Psoas muscle (tissue), 8 donors: Measurements from ENCODE around the gene RALA. TPM values are rescaled to one million over a fixed set of nuclear protein-coding genes. Genes with fewer than 3 reads are reported as not detected.

ENCODE experiments used
- ATAC-seq, 4 donors: fragments of 200-7000 bp; cut with Tn5 transposase; one replicate each; pipeline ENCODE4 v1.9.1; 2020; ENCODE audit warnings: moderate library complexity in 3 of 4, mild to moderate bottlenecking in 2 of 4
- DNase-seq, 2 donors: peaks; one replicate each; pipeline ENCODE4 v3.0.0-alpha.2; 2020
- H3K27ac ChIP-seq: fragments of 200-600 bp; one replicate; pipeline ENCODE4 v1.8.0; 2022
- H3K27me3 ChIP-seq, 3 donors: fragments of 200-600 bp in 1 of 3; one replicate each; pipeline versions ENCODE4 v1.6.1 to v1.8.0; 2013 to 2022; ENCODE audit warnings: low read length in 2 of 3, mild to moderate bottlenecking in 2 of 3, moderate library complexity in 1 of 3; ENCODE audit not compliant: insufficient read depth in 3 of 3
- H3K36me3 ChIP-seq, 2 donors: fragments of 200-600 bp in 1 of 2; one replicate each; pipeline versions ENCODE4 v1.6.1 to v1.8.0; 2013 to 2022; ENCODE audit warnings: low read depth in 1 of 2, mild to moderate bottlenecking in 1 of 2, moderate library complexity in 1 of 2; ENCODE audit not compliant: insufficient read depth in 1 of 2
- H3K4me1 ChIP-seq: fragments of 200-600 bp; one replicate; pipeline ENCODE4 v1.8.0; 2022
- H3K4me3 ChIP-seq: fragments of 200-600 bp; one replicate; pipeline ENCODE4 v1.8.0; 2022; ENCODE audit warnings: mild to moderate bottlenecking
- H3K9me3 ChIP-seq: fragments of 200-600 bp; one replicate; pipeline ENCODE4 v1.8.0; 2022
- CTCF ChIP-seq: fragments of 200-600 bp; IDR thresholded peaks from one replicate; pipeline ENCODE4 v1.8.0; 2022; ENCODE audit warnings: antibody characterized with exemption
- WGBS, 3 donors: extraction: QIAGEN DNeasy Blood & Tissue Kit; methylation state at CpG; one replicate each; pipeline versions ENCODE4 v1.1.6 to v1.1.7; 2013; 5-methylcytosine and 5-hydroxymethylcytosine counted together
- intact Hi-C, 2 donors: fragments of 100-400 bp; cut with DNase I; formaldehyde crosslinking; loops; one replicate each; pipeline versions ENCODE4 v1.11.0 to v1.14.2; 2022
- polyA plus RNA-seq, 3 donors: library from polyadenylated mRNA; stranded (reverse); fragments of 200-250 nt; gene quantifications; one replicate each; pipeline ENCODE4 v1.2.3, GENCODE V29; 2013
- total RNA-seq, 4 donors: library from RNA; stranded (reverse); fragmentation: NEBNext Ultra II Directional in 2 of 4; extraction: Animal tissue kit (Norgen Biotek cat#: 25700) in 2 of 4; gene quantifications; one replicate each; pipeline versions ENCODE4 v1.2.1 to v1.2.4, GENCODE V29; 2021 to 2023
- donor health status: healthy with polysubstance abuse.
- donor health status: DM: no; HTN: no; CAD: no; lungs with moderate emphysema.
- donor health status: Bipolar disorder and iron deficiency.
- donor health status: healthy.
- donor health status: DM: yes; HTN: yes; CAD: no.
- donor health status: DM: no; HTN: no; CAD: no.
- donor health status: DM: no; HTN: no; CAD: no.
- donor health status: DM: yes; HTN: yes; CAD: no.

The RALA gene
- total and polyA plus RNA-seq, 7 donors, result 15.1 to 33.9 (median 17.9) TPM

- Histone ChIP-seq H3K27ac (peak overlapping the region; percentile 12), H3K27me3 (no peaks in the 10 kb centered on the region)
- WGBS, 3 donors, result 61 to 62% (median 62%) methylated on average over 3 of the region's 3 CpGs
Observed at GRCh38 chr7:39633563-39634477, 10.4 kb downstream of the RALA start.

GRCh38 chr7:39634478-39634805 lies 11.1 kb downstream of the RALA start:
- no peak overlapping the region for H3K4me3 ChIP-seq
- H3K36me3 ChIP-seq, result peaks cover 0 to 5% of the 10 kb centered on the region in 2 donors
- H3K4me1 ChIP-seq, result peaks cover 35% of the 10 kb centered on the region
- no peaks in the 10 kb centered on the region for H3K27me3 ChIP-seq
- WGBS, 3 donors, result 74 to 79% (median 75%) methylated on average over 1 of the region's 1 CpG
- H3K9me3 ChIP-seq, result no peaks in the 10 kb centered on the region
- H3K27ac ChIP-seq, result no peak overlapping the region
- ATAC-seq, result no peak
- intact Hi-C loops, result no loop called here
- no peak for DNase-seq
- no peak for TF ChIP-seq CTCF

More at GRCh38 chr7:39633563-39634477, 10.4 kb downstream of the RALA start:
- no peak for DNase-seq
- peaks cover 34% of the 10 kb centered on the region for H3K4me1 ChIP-seq
- H3K9me3 ChIP-seq, result no peaks in the 10 kb centered on the region
- intact Hi-C loops, result no loop called here
- no peak overlapping the region for H3K4me3 ChIP-seq
- H3K36me3 ChIP-seq, result peaks cover 0 to 5% of the 10 kb centered on the region in 2 donors
- peak; percentile 66 to 87 (median 80) for ATAC-seq
- TF ChIP-seq CTCF, result no peak

DNA sequence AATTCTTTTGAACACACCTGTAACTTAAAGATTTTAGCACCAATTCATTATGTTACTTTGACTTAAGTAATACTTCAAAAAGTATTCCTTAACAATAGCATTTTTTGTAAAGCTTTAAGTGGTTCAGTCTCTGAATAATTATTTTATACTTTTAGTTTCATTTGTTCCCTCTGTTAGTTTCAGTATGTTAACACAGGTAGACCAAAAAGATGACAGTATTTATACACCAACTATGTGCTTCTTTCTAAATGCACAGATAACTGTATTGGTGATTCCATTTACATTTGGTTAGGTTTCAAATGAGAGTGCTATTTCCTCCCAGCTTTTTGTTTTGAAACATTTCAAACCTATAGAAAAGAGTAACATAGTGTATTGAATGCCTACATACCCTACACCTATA lies 14.0 kb downstream of the RALA start:
- no peaks in the 10 kb centered on the region for H3K9me3 ChIP-seq
- peaks cover 0 to 5% of the 10 kb centered on the region in 2 donors for H3K36me3 ChIP-seq
- no peaks in the 10 kb centered on the region for H3K27me3 ChIP-seq
- H3K4me1 ChIP-seq, result peaks cover 29% of the 10 kb centered on the region
- TF ChIP-seq CTCF, result no peak
- H3K4me3 ChIP-seq, result no peak overlapping the region
- no peak for DNase-seq
- no peak overlapping the region for H3K27ac ChIP-seq
- intact Hi-C loops, result no loop called here
- no peak for ATAC-seq

DNA sequence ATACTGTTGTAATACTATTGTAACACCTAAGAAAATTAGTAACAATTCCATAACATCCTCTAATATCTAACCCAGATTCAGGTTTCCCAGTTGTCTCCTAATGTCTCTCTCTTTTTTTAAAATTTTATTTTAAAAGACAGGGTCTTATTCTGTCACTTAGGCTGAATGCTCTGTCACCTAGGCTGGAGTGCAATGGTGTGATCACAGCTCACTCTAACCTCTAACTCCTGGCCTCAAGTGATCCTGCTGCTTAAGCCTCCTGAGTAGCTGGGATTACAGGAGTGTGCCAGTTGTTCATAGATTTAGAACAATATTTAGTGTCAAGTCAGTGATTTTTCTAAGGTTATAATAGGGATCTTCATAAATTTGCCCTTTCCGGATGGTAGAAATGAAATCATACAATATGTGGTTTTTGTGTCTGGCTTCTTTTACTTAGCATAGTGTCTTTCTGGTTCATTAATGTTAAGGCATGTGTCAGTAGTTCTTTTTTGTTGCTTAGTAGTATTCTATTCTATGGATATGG lies 14.7 kb downstream of the RALA start:
- Histone ChIP-seq H3K27ac (no peak overlapping the region), H3K4me3 (no peak overlapping the region), H3K36me3 (peaks cover 0 to 5% of the 10 kb centered on the region in 2 donors), H3K9me3 (no peaks in the 10 kb centered on the region), H3K27me3 (no peaks in the 10 kb centered on the region), H3K4me1 (peaks cover 24% of the 10 kb centered on the region)
- intact Hi-C loops, result no loop called here
- WGBS, 3 donors, result 97 to 100% (median 98%) methylated on average over 1 of the region's 1 CpG
- TF ChIP-seq CTCF, result no peak
- no peak for DNase-seq
- ATAC-seq, result no peak
